HG02981 (cell line): ENCODE results near the gene GTF2IRD1.
"Not testable (repeated sequence)": the region's sequence is repeated elsewhere in the genome, so short reads cannot be mapped to it uniquely, and the experiment has no call there.

ENCODE experiments used
- ATAC-seq: cut with Tn5 transposase; IDR thresholded peaks from one replicate; pipeline ENCODE4 v1.9.1; 2021; ENCODE audit warnings: mild to moderate bottlenecking, moderate library complexity; ENCODE audit not compliant: unreplicated experiment

GTF2IRD1 gene

DNA sequence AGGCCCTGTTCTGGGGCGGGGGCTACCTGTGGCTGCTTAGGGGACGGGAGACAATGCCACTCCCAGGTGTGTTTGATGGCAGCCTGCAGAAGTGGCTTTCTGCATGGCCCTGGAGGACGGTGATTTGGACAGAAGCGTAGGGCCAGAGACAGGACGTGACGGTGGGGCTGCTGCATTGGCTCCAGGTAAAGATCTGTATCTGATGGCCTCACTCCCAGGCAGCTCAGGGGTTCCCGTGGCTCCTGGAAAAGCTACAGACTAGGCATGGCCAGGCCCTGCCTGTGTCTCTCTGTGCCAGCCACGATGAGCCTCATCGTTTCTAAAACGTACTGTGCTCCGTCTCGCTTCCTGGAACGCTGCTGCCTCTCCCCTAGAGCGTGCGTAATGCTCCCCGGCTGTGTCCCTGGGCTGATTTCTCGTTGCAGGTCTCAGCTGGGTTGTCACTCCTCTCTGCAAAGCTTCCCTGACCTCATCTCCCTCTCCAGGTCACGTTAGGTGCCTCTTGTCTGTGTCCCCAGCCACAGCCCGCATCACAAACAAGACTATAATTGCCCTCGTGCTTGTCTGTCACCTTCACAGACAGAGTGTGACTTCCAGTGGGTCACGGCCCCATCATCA lies 12.6 kb downstream of the GTF2IRD1 start:
- ATAC-seq: no peak

DNA sequence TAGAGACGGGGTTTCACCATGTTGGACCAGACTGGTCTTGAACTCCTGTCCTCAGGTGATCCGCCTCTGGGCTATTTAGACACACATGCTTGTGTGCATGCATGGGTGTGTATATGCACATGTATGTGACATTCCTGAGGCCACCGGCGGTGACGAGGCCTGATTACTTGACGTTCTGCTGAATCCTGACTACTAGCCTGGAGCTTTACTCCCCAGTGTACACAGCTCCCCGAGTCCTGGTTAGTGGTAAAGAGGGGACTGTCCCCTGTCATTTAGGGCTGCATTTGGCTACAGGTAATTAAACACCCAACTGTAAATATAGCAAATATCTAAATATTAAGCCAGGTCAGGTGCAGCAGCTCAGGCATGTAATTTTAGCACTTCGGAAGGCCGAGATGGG lies 14.2 kb downstream of the GTF2IRD1 start:
- ATAC-seq: no peak

DNA sequence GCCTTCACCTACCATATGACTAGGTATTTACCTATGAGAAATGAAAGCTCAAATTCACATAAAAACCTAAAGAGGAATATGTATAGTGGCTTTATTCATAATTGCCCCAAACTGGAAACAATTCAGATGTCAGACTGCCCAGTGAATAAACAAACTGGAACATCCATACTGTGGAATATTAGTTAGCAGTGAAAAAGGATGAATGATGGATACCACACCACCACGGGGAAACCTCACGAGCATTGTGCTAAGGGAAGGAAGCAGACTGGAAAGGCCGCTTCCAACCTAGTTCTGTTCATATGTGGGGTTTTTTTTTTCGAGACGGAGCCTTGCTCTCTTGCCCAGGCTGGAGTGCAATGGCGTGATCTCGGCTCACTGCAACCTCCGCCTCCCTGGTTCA lies 16.8 kb downstream of the GTF2IRD1 start:
- ATAC-seq: no peak

DNA sequence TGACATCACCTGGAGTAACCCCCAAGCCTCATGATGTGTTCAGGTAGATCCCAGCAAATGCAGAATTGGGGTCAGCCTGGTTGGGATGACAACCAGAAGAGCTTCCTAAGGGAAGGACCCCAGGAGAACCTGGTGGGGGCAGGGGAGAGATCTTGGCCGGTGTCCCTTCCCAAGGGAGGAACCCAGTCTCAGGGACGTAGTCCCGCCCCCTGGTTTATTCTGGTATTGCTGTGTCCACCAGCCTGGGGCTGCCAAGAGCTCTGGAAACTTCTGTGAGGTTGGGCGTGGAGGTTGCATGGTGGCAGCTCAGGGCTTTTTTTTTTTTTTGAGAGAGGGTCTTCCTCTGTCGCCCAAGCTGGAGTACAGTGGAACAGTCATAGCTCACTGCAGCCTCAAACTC lies 19.4 kb downstream of the GTF2IRD1 start:
- ATAC-seq: no peak

DNA sequence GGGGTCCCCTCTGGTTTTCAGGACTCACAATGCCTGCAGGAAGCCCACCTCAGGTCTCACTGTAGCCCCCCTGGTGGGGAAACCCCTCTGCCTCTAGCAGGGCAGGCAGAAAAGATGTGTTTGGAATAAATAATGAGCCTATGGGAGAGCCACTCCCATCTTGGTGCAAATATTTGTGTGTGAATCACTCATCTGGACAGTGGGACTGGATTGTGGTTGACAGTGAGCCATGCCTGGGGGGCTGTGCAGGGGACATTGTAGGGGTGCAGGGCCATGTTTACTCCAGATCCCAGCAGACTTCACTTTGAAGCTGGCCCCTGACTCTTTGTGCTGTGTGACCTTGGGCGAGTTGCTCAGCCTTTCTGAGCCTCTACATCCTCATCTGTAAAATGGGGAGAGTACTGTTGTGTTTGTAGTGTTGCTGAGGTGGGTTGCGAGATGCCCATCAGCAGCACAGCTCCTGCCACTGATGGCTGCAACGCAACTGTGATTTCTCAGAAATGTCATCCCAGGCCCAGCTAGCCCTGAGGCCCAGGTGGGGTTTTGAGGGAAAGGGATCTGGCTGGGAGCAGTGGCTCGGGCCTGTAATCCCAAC lies 20.7 kb downstream of the GTF2IRD1 start:
- ATAC-seq: no peak

DNA sequence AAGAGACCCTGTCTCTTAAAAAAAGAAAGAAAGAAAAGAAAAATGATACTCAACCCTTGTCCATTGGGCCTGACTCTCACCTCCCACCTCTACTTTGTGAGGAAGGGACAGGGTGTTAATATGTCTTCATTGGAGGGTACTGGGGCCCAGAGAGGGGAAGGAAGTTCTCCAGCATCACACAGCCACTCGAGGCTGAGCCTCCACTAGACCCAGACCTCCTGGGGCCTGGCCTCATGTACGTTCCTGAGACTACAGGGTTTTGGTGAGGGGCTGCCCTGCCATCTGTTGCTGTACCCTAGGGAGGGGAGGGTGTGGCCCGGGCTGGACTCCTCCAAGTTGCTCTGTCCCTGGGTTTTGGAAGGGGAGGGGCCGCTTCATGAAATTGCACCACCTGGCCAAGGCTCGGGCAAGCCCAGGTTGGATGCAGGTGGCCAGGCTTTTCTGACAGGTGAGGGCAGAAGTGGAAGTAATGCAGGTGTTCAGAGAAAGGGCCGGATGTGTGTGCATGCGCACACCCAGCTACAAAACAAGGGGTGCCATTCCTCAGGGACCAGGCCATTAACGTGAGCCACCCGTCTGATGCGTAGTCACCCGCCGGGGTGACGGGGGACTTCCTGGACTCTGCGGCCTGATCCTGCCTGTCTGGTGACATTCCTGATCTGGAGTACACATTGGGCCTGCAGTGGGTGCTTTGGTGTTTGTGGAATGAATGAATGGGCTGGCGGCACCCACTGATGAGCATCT lies 21.7 kb downstream of the GTF2IRD1 start:
- no peak for ATAC-seq

DNA sequence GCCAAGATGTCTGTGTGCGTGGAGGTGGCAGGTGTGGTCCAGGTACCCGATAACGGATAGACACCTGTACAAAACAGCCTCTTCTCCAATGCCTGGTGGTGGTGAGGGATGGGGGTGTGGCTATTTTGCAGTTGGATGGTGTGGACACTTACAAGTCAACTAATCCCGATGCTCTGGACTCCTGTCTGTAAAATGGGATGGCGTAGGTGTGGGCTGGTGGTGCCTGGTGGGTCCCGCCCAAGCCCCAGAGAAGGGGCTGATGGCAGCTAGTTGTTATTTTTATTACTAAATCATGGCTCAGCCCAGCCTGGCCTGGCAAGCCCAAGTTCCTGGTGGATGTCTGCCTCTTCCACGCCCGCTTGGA lies 22.3 kb downstream of the GTF2IRD1 start:
- ATAC-seq: no peak

DNA sequence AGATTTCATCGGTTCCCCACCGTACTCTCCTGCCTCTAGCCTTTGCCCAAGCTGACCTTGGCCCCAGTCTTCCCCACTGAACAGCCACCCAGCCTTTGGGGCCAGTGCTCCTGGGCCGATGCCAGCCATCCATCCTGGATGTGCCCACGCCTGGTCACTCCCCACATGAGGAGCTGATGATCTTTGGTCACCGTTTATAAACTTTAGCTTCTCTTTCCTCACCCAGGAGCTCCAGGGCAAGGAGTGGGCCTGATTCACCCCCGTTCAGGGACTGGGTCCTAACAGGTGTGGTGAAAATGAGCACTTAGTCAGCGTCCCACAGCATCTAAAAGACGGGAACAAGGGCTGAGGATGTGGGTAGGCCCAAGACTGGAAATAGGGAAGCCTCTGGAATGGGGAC lies 22.9 kb downstream of the GTF2IRD1 start:
- no peak for ATAC-seq

DNA sequence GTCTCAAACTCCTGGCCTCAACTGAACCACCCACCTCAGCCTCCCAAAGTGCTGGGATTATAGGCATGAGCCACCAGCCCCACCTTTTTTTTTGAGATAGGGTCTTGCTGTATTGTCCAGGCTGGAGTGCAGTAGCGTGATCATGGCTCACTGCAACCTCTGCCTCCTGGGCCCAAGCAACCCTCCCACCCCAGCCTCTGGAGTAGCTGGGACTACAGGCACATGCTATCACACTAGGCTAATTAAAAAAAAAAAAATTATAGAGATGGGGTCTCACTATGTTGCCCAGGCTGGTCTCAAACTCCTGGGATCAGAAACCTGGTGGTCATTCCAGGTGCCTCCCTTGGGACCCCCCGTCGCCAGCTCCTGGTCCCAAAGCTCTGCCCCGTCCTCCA lies 25.0 kb downstream of the GTF2IRD1 start:
- ATAC-seq: no peak

DNA sequence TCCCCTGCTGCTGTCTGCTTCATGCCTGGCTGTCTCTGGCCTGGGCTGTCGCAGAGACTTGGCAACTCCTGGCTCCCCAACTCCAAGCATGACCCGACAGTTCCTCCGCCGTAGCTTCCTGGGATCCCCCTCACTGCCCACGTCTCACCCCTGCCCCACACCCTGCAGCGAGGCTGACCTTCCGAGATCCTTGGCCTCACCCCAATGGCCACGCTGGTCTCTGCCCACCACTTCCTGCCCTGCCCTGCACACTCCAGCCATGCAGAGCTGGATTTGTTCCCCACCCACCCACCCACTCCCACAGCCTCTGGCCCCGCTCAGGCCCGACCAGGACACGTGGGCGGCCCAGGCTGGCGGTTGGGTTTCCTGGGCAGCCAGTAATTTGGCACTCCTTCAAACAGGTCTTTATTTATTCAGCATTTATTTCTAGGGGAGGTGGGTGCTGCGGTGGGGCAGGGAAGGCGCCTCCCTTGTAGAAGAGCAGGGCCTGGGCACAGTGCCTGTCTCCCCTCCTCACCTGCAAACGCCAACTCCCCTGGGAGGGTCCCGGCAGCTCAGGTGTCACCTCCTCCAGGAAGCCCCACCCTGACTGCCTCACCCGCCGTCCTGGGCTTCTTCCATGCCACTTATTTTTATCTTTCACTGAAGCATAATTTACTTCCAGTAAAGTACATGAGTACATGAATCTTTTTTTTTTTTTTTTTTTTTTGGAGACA lies 25.5 kb downstream of the GTF2IRD1 start:
- no peak for ATAC-seq

DNA sequence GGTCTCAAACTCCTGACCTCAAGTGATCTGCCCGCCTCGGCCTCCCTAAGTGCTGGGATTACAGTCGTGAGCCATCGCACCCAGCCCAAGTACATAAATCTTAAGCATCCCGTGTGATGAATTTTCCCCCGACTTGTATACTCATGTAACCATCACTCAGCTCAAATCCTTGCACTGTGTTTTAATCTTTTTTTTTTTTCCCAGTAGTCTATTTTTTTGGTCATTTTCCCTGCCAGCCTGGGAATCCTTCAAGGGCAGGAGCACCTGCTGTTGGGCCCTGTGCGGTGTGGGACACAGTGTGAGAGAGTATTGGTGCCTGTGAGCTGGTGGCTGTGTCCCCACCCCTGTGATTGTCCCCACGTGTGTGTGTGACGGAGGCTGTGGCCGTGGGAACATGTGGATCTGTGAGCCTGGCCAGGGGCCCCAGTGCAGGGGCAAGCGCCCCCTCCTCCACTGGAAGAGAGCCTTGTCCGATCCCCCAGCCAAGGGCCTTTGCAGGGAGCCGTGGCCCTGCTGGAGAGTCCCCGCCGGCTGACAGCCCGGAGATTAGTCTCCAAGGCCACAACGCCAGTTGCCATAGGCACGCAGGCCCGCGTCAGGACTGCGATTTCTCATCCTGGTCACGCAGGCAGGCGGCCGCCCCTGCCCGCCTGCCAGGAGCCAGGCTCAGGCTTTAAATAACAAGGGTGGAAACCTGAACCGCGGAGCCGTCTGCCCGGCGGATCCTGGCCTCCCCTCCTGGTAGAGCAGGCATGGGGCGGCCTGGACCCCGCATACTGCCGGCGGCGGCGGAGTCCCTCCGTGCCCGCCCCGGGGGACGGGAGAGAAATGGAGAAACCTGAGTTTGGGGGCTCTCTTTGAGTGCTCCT lies 26.5 kb downstream of the GTF2IRD1 start:
- ATAC-seq: no peak

DNA sequence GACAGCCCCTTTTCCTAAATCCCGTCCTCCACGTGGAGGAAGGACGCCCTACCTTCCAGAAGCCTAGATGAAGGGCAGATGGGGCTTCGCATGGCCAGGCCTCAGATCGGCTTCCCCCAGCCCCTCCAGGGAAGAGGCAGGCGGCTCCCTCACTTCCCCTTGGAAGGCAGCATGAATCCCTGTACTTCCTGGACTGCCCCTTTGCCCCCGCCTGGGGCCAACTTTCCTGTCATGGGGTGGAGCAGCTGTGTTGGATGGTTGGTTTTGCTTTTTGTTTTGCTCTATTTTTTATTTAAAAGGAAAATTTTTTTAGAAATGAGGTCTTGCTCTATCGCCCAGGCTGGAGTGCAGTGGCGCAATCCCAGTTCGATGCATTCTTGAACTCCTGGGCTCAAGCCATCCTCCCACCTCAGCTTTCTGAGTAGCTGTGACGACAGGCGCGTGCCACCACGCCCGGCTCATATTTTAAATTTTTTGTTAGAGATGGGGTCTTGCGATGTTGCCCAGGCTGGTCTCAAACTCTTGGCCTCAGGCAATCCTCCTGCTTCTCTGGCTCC lies 27.2 kb downstream of the GTF2IRD1 start:
- ATAC-seq: no peak

DNA sequence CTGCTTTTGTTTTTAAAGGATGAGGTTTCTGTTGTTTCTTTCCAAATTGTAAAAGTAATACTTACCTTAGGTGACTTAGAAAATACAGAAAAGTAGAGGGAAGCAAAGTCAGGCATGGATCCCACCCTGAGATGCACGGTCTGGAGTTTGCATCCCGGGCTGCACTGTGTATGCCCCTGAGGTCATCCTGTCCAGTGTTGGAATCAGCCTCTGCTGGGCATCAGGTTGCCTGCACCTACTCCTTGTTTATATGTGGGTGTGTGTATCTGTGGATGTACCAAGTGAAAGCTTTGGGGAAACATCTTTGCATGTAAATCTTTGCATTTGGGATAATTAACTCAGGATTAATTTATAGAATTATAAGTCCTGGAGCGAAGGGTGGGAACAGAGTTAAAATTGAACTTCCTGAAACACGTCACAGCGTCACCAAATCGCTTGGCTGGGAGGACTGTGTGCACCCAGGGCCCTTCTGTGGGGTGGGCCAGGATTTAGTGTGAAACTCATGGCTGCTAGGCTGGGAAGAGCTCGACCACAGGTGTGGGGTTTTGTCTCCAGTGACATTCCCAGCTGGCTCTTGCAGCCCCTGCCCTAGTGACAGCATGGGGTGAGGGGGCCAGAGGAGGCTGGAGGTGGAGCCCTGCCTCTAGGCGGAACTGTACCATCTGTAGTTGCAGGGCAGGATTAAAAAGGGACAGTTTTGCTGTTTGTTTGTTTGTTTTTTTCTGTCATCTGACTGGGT lies 27.9 kb downstream of the GTF2IRD1 start:
- ATAC-seq: no peak

DNA sequence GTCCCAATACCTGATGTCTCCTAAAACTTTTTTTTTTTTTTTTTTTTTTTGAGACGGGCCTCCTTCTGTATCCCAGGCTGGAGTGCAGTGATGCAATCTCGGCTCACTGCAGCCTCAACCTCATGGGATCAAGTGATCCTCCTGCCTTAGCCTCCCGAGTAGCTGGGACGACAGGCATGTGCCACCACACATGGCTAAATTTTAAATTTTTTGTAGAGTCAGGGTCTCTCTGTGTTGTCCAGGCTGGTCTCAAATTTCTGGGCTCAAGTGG lies 28.4 kb downstream of the GTF2IRD1 start:
- no peak for ATAC-seq

DNA sequence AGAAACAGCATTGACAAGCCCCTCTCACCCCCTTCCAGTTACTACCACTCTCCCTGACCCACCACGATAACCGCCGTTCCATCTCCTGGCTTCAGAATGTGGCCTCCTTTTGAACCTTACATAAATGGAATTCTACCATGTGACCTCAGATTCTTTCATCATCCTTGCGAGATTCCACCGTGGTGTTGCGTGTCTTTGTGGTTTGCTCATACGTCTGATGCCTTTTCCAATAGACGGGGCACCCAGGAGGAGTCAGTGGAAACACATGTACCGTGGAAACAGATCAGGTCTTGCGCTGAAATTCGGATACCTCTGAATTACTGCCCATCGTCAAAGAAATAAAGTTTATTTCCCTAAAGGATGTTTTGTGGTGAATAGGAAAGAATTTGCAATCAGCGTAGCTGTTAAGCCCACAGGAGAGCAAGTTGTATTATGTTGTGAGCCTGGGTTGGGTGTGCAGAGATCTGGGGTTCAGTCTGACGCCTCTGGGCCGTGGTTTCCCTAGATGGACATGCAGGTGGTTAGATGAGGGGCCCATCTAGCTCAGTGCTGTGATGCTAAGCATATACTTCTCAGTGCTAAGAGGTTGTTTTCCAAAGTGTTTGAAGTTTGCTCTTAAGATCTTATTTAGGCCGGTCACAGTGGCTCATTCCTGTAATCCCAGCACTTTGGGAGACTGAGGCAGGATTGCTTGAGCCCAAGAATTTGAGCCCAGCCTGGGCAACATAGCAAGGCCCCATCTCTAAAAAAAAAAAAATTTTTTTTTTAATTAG lies 29.1 kb downstream of the GTF2IRD1 start:
- no peak for ATAC-seq

DNA sequence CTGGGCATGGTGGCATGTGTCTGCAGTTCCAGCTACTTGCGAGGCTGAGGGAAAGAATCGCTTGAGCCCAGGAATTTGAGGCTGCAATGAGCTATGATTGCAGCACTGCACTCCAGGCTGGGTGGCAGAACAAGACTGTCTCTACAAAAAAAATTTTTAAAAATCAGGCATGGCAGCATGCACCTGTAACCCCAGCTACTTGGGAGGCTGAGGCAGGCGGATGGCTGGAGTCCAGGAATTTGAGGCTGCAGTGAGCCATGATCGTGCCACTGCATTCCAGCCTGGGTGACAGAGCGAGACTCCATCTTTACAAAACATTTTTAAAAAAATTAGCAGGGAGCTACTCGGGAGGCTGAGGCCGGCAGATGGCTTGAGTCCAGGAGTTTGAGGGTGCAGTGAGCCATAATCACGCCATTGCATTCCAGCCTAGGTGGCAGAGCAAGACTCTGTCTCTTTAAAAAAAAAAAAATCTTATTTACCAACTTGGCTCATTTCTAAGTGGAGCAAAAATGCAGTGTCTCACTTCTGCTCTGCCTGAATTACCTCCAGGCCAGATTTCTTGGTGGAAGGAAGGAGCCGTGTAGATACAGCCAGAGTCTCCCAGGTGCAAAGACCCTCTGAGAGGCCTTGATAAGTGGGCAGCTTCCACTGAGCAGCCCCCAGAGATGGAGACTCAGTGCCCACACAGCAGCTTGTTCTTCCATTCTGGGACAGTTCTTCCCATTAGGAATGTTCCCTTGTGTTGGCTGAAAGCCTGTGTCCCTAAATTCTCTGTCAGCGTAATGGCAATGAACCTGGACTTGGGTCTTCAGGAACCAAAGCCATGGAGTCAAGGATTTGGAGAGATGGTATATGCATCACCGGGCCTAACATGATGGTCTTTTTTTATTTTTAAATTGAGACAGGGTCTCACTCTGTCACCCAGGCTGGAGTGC lies 30.0 kb downstream of the GTF2IRD1 start:
- ATAC-seq: no peak

DNA sequence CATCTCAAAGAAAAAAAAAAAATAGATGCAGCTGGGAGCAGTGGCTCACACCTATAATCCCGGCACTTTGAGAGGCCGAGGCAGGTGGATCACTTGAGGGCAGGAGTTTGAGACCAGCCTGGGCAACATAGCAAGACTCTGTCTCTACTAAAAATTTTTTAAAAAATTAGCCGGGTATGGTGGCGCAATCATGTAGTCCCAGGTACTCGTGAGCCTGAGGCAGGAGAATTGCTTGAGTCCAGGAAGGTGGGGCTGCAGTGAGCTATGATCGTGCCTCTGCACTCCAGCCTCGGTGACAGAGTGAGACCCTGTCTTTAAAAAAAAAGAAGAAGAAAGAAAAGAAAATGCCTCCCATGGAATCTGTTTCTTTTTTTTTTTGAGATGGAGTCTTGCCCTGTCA lies 31.9 kb downstream of the GTF2IRD1 start:
- ATAC-seq: no peak

DNA sequence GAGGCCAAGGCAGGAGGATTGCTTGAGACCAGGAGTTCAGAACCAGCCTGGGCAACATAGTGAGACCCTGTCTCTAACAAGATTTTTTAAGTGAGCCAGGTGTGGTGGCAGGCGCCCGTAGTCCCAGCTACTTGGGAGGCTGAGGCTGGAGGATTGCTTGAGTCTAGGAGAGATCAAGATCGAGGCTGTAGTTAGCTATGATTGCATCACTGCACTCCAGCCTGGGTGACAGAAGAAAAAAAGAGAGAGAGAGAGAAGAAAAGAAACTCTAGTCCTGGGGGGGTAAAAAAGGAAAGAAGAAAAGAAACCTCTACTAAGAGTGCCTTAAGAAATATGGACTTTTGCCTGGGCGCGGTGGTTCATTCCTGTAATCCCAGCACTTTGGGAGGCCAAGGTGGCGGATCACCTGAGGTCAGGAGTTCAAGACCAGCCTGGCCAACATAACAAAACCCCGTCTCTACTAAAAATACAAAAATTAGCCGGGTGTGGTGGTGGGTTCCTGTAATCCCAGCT lies 34.9 kb downstream of the GTF2IRD1 start:
- ATAC-seq: not testable (repeated sequence)
